NCI-H460 (cell line): Measurements from ENCODE around the gene NUDC. TPM values are rescaled to one million over a fixed set of nuclear protein-coding genes. Genes with fewer than 3 reads are reported as not detected.

Experiments
- DNase-seq: peaks from one replicate; pipeline ENCODE4 v3.0.0-alpha.2; 2016; ENCODE audit warnings: low read depth; ENCODE audit errors: extremely low read depth
- total RNA-seq: library from RNA; depleted of rRNA; stranded (reverse); fragments of >200 nt; shearing (Covaris generic); gene quantifications from 2 replicates; pipeline ENCODE4 v1.2.3, GENCODE V29; 2014

NUDC gene
- total RNA-seq, 1 experiment from 2014 or later = 60.1 TPM

- DNase-seq = no peak
Observed at GRCh38 chr1:26949266-26949925, 27.9 kb downstream of the NUDC start.

- no peak for DNase-seq
Observed at GRCh38 chr1:26949926-26950319, 28.4 kb downstream of the NUDC start.

- DNase-seq = no peak
Observed at GRCh38 chr1:26950602-26951001, 29.1 kb downstream of the NUDC start.

- no peak for DNase-seq
Observed at GRCh38 chr1:26951216-26951615, 29.7 kb downstream of the NUDC start.

- DNase-seq = no peak
Observed at GRCh38 chr1:26951821-26952497, 30.4 kb downstream of the NUDC start.

- DNase-seq = no peak
Observed at GRCh38 chr1:26953374-26953773, 31.8 kb downstream of the NUDC start.

GRCh38 chr1:26956321-26956720 is 34.8 kb downstream of the NUDC start:
- no peak for DNase-seq

GRCh38 chr1:26957306-26957705 is 35.8 kb downstream of the NUDC start:
- DNase-seq = no peak

GRCh38 chr1:26959270-26959669 is 37.7 kb downstream of the NUDC start:
- DNase-seq = no peak

- DNase-seq = no peak
Observed at GRCh38 chr1:26959722-26960624, 38.4 kb downstream of the NUDC start, which contains the start of gene KDF1. TSS of gene KDF1 (minus strand) at chr1:26960468. CDS start at chr1:26952380, 8,088 bp downstream.

- DNase-seq = no peak
Observed at GRCh38 chr1:26960625-26960966, 39.1 kb downstream of the NUDC start.

- no peak for DNase-seq
Observed at GRCh38 chr1:26961826-26962225, 40.3 kb downstream of the NUDC start.

GRCh38 chr1:26965213-26965612 is 43.7 kb downstream of the NUDC start:
- DNase-seq = no peak

GRCh38 chr1:26965628-26966027 is 44.1 kb downstream of the NUDC start:
- DNase-seq = no peak

- DNase-seq = no peak
Observed at GRCh38 chr1:26970810-26971209, 49.3 kb downstream of the NUDC start.

- no peak for DNase-seq
Observed at GRCh38 chr1:26971590-26971989, 50.0 kb downstream of the NUDC start.

GRCh38 chr1:26972390-26972789 is 50.8 kb downstream of the NUDC start:
- DNase-seq = no peak

- DNase-seq = no peak
Observed at GRCh38 chr1:26972821-26973220, 51.3 kb downstream of the NUDC start.

- no peak for DNase-seq
Observed at GRCh38 chr1:26976621-26977510, 55.3 kb downstream of the NUDC start.

- DNase-seq = no peak
Observed at GRCh38 chr1:26978901-26979300, 57.4 kb downstream of the NUDC start.
